Progenitor cell of endocrine pancreas (in vitro differentiated cells): Measurements from ENCODE around the gene HNRNPA2B1. TPM values are rescaled to one million over a fixed set of nuclear protein-coding genes. Genes with fewer than 3 reads are reported as not detected.
A peak's percentile ranks its signal among the peaks of the same experiment; 100 is the strongest.
"Not testable (repeated sequence)": the region's sequence is repeated elsewhere in the genome, so short reads cannot be mapped to it uniquely, and the experiment has no call there.

Experiments
- DNase-seq: peaks from one replicate; pipeline ENCODE4 v3.0.0; 2021; ENCODE audit warnings: low spot score; ENCODE audit not compliant: unreplicated experiment
- H3K27ac Mint-ChIP-seq: 2 replicates; pipeline ENCODE4 v1.8.0; 2021; ENCODE audit warnings: mild to moderate bottlenecking, moderate library complexity, mixed read lengths
- H3K27me3 Mint-ChIP-seq: 2 replicates; pipeline ENCODE4 v1.8.0; 2021; ENCODE audit warnings: mixed read lengths
- H3K36me3 Mint-ChIP-seq: 2 replicates; pipeline ENCODE4 v1.8.0; 2022; ENCODE audit warnings: mixed read lengths; ENCODE audit not compliant: insufficient read depth
- H3K4me1 Mint-ChIP-seq: 2 replicates; pipeline ENCODE4 v1.8.0; 2021; ENCODE audit warnings: low read depth, mixed read lengths
- H3K4me3 Mint-ChIP-seq: 2 replicates; pipeline ENCODE4 v1.8.0; 2021; ENCODE audit warnings: low read depth, mild to moderate bottlenecking, moderate library complexity, mixed read lengths
- H3K9me3 Mint-ChIP-seq: 2 replicates; pipeline ENCODE4 v1.8.0; 2021; ENCODE audit warnings: low read depth, mixed read lengths
- CTCF ChIP-seq: fragments of 200-600 bp; sonication (generic); IDR thresholded peaks from one replicate; pipeline ENCODE4 v1.5.0; 2021; ENCODE audit warnings: antibody characterized with exemption, mild to moderate bottlenecking; ENCODE audit not compliant: unreplicated experiment
- total RNA-seq: library from RNA; stranded (reverse); gene quantifications from 2 replicates; pipeline ENCODE4 v1.2.1, GENCODE V29; 2021

Gene HNRNPA2B1
- total RNA-seq, 1 donor from 2014 or later, result 984 TPM

- H3K36me3 Mint-ChIP-seq, result peaks cover 34% of the 10 kb centered on the region
- no peak for DNase-seq
- no peak overlapping the region for H3K4me3 Mint-ChIP-seq
- peaks cover 18% of the 10 kb centered on the region for H3K4me1 Mint-ChIP-seq
- no peaks in the 10 kb centered on the region for H3K9me3 Mint-ChIP-seq
- H3K27me3 Mint-ChIP-seq, result no peaks in the 10 kb centered on the region
- H3K27ac Mint-ChIP-seq, result peak overlapping the region; percentile 33
- TF ChIP-seq CTCF, result no peak
Measured at GRCh38 chr7:26185844-26186180, 14.7 kb downstream of the HNRNPA2B1 start.

- Mint-ChIP-seq H3K27me3 (no peaks in the 10 kb centered on the region), H3K4me1 (peaks cover 21% of the 10 kb centered on the region)
Measured at GRCh38 chr7:26185131-26185843, 15.3 kb downstream of the HNRNPA2B1 start.

GRCh38 chr7:26184281-26185101 is 16.1 kb downstream of the HNRNPA2B1 start:
- H3K36me3 Mint-ChIP-seq, result peaks cover 24% of the 10 kb centered on the region
- not testable (repeated sequence) for H3K9me3 Mint-ChIP-seq, H3K4me3 Mint-ChIP-seq, DNase-seq, H3K27me3 Mint-ChIP-seq
- peak overlapping the region; percentile 76 for H3K27ac Mint-ChIP-seq
- H3K4me1 Mint-ChIP-seq, result peaks cover 20% of the 10 kb centered on the region

More at GRCh38 chr7:26185131-26185843, 15.3 kb downstream of the HNRNPA2B1 start:
- H3K4me3 Mint-ChIP-seq, result no peak overlapping the region
- DNase-seq, result no peak
- H3K36me3 Mint-ChIP-seq, result peaks cover 28% of the 10 kb centered on the region
- peak overlapping the region; percentile 72 for H3K27ac Mint-ChIP-seq
- H3K9me3 Mint-ChIP-seq, result no peaks in the 10 kb centered on the region
- no peak for TF ChIP-seq CTCF

GRCh38 chr7:26183545-26184280 is 16.8 kb downstream of the HNRNPA2B1 start:
- peaks cover 18% of the 10 kb centered on the region for H3K36me3 Mint-ChIP-seq
- no peak for TF ChIP-seq CTCF
- H3K9me3 Mint-ChIP-seq, result no peaks in the 10 kb centered on the region
- DNase-seq, result no peak
- H3K4me1 Mint-ChIP-seq, result peaks cover 20% of the 10 kb centered on the region
- H3K4me3 Mint-ChIP-seq, result no peak overlapping the region
- H3K27ac Mint-ChIP-seq, result peak overlapping the region; percentile 76
- no peaks in the 10 kb centered on the region for H3K27me3 Mint-ChIP-seq

- H3K9me3 Mint-ChIP-seq, result no peaks in the 10 kb centered on the region
- peaks cover 18% of the 10 kb centered on the region for H3K36me3 Mint-ChIP-seq
- H3K4me3 Mint-ChIP-seq, result no peak overlapping the region
- H3K27ac Mint-ChIP-seq, result peak overlapping the region; percentile 33
- no peak for TF ChIP-seq CTCF
- no peaks in the 10 kb centered on the region for H3K27me3 Mint-ChIP-seq
- peaks cover 20% of the 10 kb centered on the region for H3K4me1 Mint-ChIP-seq
- DNase-seq, result no peak
Measured at GRCh38 chr7:26182706-26183105, 17.8 kb downstream of the HNRNPA2B1 start.
